ENCODE measurements around the gene SYCP1.

GRCh38 chr1:114982251-114982650 lies 127.6 kb downstream of the SYCP1 start:
- no peak for TF ChIP-seq YY1 (IDR thresholded peaks at IDR 0.05; ENCODE audit: insufficient read depth, insufficient read length)
- TF ChIP-seq ZNF274 (IDR thresholded peaks at IDR 0.05; ENCODE audit: low read depth, low read length) = no peak
- TF ChIP-seq SUZ12 (IDR thresholded peaks at IDR 0.05; ENCODE audit: extremely low read depth, insufficient read depth, insufficient read length) = no peak
